HUES6 (cell line): ENCODE data around the gene DSCAM.

Experiments
- H3K27ac ChIP-seq: 2 replicates; pipeline ENCODE4 v1.7.0; 2013; ENCODE audit warnings: low read depth, mild to moderate bottlenecking, low read length, inconsistent platforms
- H3K27me3 ChIP-seq: 2 replicates; pipeline ENCODE4 v1.6.1; 2013; ENCODE audit warnings: low read length; ENCODE audit not compliant: control insufficient read depth, insufficient read depth
- H3K36me3 ChIP-seq: 2 replicates; pipeline ENCODE4 v1.6.1; 2013; ENCODE audit warnings: low read length; ENCODE audit not compliant: control insufficient read depth, insufficient read depth
- H3K4me1 ChIP-seq: 2 replicates; pipeline ENCODE4 v1.6.1; 2013; ENCODE audit warnings: low read length; ENCODE audit not compliant: control insufficient read depth, insufficient read depth
- H3K4me3 ChIP-seq: 2 replicates; pipeline ENCODE4 v1.5.1; 2013; ENCODE audit warnings: low read depth, low read length
- H3K9ac ChIP-seq: one replicate; pipeline ENCODE4 v1.6.1; 2013; ENCODE audit warnings: mild to moderate bottlenecking, low read length
- H3K9me3 ChIP-seq: 2 replicates; pipeline ENCODE4 v1.6.1; 2013; ENCODE audit warnings: low read depth, low read length; ENCODE audit not compliant: control insufficient read depth, insufficient read depth

Gene DSCAM

GRCh38 chr21:40635391-40635790 lies 211.6 kb downstream of the DSCAM start:
- Histone ChIP-seq H3K9ac (no peak overlapping the region), H3K9me3 (no peaks in the 10 kb centered on the region), H3K27me3 (no peaks in the 10 kb centered on the region), H3K36me3 (no peaks in the 10 kb centered on the region), H3K4me1 (no peaks in the 10 kb centered on the region), H3K4me3 (no peak overlapping the region), H3K27ac (no peak overlapping the region)

DNA sequence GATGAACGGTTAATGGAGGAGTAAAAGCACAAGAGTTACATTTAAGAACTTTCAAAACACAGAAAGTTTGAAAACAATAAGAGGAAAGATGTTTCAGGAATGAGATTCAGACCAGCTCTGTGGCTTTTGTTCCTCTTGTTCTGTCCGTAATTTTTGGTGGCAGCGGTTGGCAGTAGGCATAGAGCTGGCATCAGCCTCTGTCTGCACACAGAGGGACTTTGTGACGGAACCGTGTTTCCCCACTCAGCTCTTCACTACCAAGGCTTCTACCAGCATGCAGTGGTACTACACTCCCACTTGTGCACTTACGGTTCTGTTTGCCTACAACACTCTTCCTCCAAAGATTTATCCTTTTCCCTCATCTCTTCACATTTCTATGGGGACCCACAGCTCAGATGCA lies 212.8 kb downstream of the DSCAM start:
- Histone ChIP-seq H3K36me3 (no peaks in the 10 kb centered on the region), H3K27ac (no peak overlapping the region), H3K4me1 (no peaks in the 10 kb centered on the region)

DNA sequence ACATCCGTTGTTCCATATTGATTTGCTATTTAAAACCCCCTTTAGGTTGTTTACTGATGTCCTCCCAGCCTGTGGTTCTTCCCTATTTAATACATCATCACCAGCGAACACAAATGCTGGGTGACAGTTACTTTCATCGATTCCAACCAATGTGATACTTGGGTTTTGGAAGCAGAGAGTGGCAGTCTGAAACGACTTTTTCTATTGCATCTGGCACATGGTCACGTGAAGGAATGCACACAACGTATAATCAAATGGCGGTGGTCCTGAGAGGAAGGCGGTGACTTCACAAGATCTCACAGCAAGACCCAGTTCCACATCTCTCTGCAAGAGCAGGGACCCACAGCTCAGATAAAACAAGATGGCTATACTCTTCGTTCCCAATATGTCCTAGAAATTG lies 213.9 kb downstream of the DSCAM start:
- no peaks in the 10 kb centered on the region for H3K27me3 ChIP-seq
- H3K36me3 ChIP-seq, result no peaks in the 10 kb centered on the region
- H3K27ac ChIP-seq, result no peak overlapping the region
- H3K4me1 ChIP-seq, result no peaks in the 10 kb centered on the region
- H3K4me3 ChIP-seq, result no peak overlapping the region
- no peaks in the 10 kb centered on the region for H3K9me3 ChIP-seq
- no peak overlapping the region for H3K9ac ChIP-seq

More for the DNA sequence above, 212.8 kb downstream of the DSCAM start:
- Histone ChIP-seq H3K9me3 (no peaks in the 10 kb centered on the region), H3K9ac (no peak overlapping the region), H3K27me3 (no peaks in the 10 kb centered on the region), H3K4me3 (no peak overlapping the region)

DNA sequence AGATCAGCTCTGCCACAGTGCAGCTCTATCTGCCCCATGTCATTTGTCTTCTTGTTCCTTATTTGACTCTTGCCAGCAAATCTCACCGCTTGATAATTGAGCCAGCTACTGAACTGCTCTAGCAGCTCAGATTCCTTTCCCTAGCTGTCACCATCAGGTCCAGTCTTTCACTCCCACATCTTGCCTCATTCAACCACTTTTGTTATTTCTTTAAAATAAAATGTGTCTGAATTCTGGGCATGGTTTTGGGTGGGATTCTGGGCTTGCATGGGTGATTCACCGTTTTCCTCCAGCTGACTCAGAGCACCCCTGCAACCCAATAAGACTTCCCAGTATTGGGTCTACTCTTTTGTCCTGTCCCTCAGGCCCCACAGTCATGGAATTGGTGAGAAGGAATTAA lies 215.7 kb downstream of the DSCAM start:
- Histone ChIP-seq H3K27me3 (no peaks in the 10 kb centered on the region), H3K27ac (no peak overlapping the region), H3K4me1 (no peaks in the 10 kb centered on the region), H3K4me3 (no peak overlapping the region), H3K9ac (no peak overlapping the region), H3K9me3 (no peaks in the 10 kb centered on the region), H3K36me3 (no peaks in the 10 kb centered on the region)

DNA sequence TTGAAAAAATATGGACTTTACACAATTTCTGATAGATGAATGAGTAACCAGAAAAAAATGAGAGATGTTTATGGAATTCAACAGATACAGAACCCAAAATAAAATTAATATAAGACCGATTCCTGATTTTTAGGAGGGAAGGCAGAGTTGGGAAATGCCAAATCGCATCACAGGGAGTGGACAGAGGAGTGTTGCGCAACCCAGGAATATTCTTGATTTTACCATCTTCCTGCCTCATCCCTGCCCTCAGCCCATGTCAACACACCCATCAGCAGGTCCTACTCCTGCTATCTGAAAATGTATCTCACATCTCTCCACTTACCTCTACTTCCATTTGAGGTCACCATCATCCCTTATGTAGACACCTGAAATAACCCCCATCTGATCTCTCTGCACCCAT lies 221.0 kb downstream of the DSCAM start:
- Histone ChIP-seq H3K4me1 (peaks cover 26% of the 10 kb centered on the region), H3K27me3 (no peaks in the 10 kb centered on the region), H3K9ac (no peak overlapping the region), H3K9me3 (no peaks in the 10 kb centered on the region), H3K36me3 (no peaks in the 10 kb centered on the region), H3K27ac (no peak overlapping the region), H3K4me3 (no peak overlapping the region)

- Histone ChIP-seq H3K36me3 (no peaks in the 10 kb centered on the region), H3K4me1 (peaks cover 29% of the 10 kb centered on the region), H3K27ac (no peak overlapping the region), H3K9ac (no peak overlapping the region), H3K9me3 (no peaks in the 10 kb centered on the region), H3K27me3 (no peaks in the 10 kb centered on the region), H3K4me3 (no peak overlapping the region)
These were observed 223.4 kb downstream of the DSCAM start for GRCh38 chr21:40623528-40623927.

- H3K27ac ChIP-seq, result no peak overlapping the region
- peaks cover 33% of the 10 kb centered on the region for H3K4me1 ChIP-seq
- no peaks in the 10 kb centered on the region for H3K9me3 ChIP-seq
- no peaks in the 10 kb centered on the region for H3K36me3 ChIP-seq
- H3K4me3 ChIP-seq, result no peak overlapping the region
- H3K9ac ChIP-seq, result no peak overlapping the region
- no peaks in the 10 kb centered on the region for H3K27me3 ChIP-seq
These were observed 224.4 kb downstream of the DSCAM start for GRCh38 chr21:40622531-40622930.

GRCh38 chr21:40620386-40621145 lies 226.4 kb downstream of the DSCAM start:
- Histone ChIP-seq H3K4me3 (no peak overlapping the region), H3K36me3 (no peaks in the 10 kb centered on the region), H3K27ac (no peak overlapping the region), H3K9ac (no peak overlapping the region), H3K4me1 (peaks cover 33% of the 10 kb centered on the region), H3K9me3 (no peaks in the 10 kb centered on the region), H3K27me3 (no peaks in the 10 kb centered on the region)

- H3K9ac ChIP-seq, result no peak overlapping the region
- no peak overlapping the region for H3K4me3 ChIP-seq
- H3K9me3 ChIP-seq, result no peaks in the 10 kb centered on the region
- H3K36me3 ChIP-seq, result no peaks in the 10 kb centered on the region
- H3K27ac ChIP-seq, result no peak overlapping the region
- peaks cover 23% of the 10 kb centered on the region for H3K4me1 ChIP-seq
- H3K27me3 ChIP-seq, result no peaks in the 10 kb centered on the region
These were observed 228.6 kb downstream of the DSCAM start for GRCh38 chr21:40618191-40618973.

GRCh38 chr21:40616377-40616704 lies 230.6 kb downstream of the DSCAM start:
- Histone ChIP-seq H3K4me1 (peaks cover 7% of the 10 kb centered on the region; the same call in 1 of the 2 replicates), H3K4me3 (no peak overlapping the region), H3K36me3 (no peaks in the 10 kb centered on the region), H3K27me3 (no peaks in the 10 kb centered on the region), H3K9ac (no peak overlapping the region), H3K27ac (no peak overlapping the region), H3K9me3 (no peaks in the 10 kb centered on the region)
